Endodermal cell (in vitro differentiated cells): Measurements from ENCODE around the gene COL27A1. TPM values are rescaled to one million over a fixed set of nuclear protein-coding genes. Genes with fewer than 3 reads are reported as not detected.

ENCODE experiments used
- DNase-seq: peaks from one replicate; pipeline ENCODE4 v3.0.0-alpha.2; 2017
- H3K27ac ChIP-seq: 2 replicates; pipeline ENCODE4 v1.5.1; 2013; ENCODE audit warnings: mild to moderate bottlenecking, low read depth, low read length, moderate library complexity
- H3K27me3 ChIP-seq: 2 replicates; pipeline ENCODE4 v1.6.1; 2013; ENCODE audit warnings: mild to moderate bottlenecking, low read length, moderate library complexity; ENCODE audit not compliant: insufficient read depth, control insufficient read depth, poor library complexity, severe bottlenecking
- H3K36me3 ChIP-seq: 2 replicates; pipeline ENCODE4 v1.7.0; 2013; ENCODE audit warnings: mild to moderate bottlenecking, low read length, moderate library complexity; ENCODE audit not compliant: control insufficient read depth, insufficient read depth
- H3K4me1 ChIP-seq: one replicate; pipeline ENCODE4 v1.7.0; 2013; ENCODE audit warnings: low read length; ENCODE audit not compliant: control insufficient read depth, insufficient read depth
- H3K4me3 ChIP-seq: 2 replicates; pipeline ENCODE4 v1.5.1; 2013; ENCODE audit warnings: mild to moderate bottlenecking, low read length, moderate library complexity
- H3K9ac ChIP-seq: 2 replicates; pipeline ENCODE4 v1.6.1; 2013; ENCODE audit warnings: mild to moderate bottlenecking, low read length, moderate library complexity; ENCODE audit not compliant: poor library complexity, severe bottlenecking; ENCODE audit errors: extremely low read depth
- H3K9me3 ChIP-seq: 2 replicates; pipeline ENCODE4 v1.6.1; 2013; ENCODE audit warnings: mild to moderate bottlenecking, low read length, moderate library complexity; ENCODE audit not compliant: control insufficient read depth
- H3K27ac Mint-ChIP-seq: 2 replicates; pipeline ENCODE4 v1.8.0; 2020; ENCODE audit warnings: mixed read lengths
- H3K27me3 Mint-ChIP-seq: 2 replicates; pipeline ENCODE4 v1.8.0; 2021; ENCODE audit warnings: mild to moderate bottlenecking, mixed read lengths; ENCODE audit not compliant: insufficient read depth
- H3K36me3 Mint-ChIP-seq: 2 replicates; pipeline ENCODE4 v1.8.0; 2020; ENCODE audit warnings: low read depth, mixed read lengths
- H3K4me1 Mint-ChIP-seq: 2 replicates; pipeline ENCODE4 v1.8.0; 2020; ENCODE audit warnings: mixed read lengths
- H3K4me3 Mint-ChIP-seq: 2 replicates; pipeline ENCODE4 v1.8.0; 2020; ENCODE audit warnings: mild to moderate bottlenecking, moderate library complexity, mixed read lengths
- H3K9me3 Mint-ChIP-seq: 2 replicates; pipeline ENCODE4 v1.8.0; 2020; ENCODE audit warnings: mild to moderate bottlenecking, mixed read lengths
- CTCF ChIP-seq: fragments of 200-600 bp; sonication (generic); conservative IDR thresholded peaks from 2 replicates; pipeline ENCODE4 v1.5.0; 2021; ENCODE audit warnings: antibody characterized with exemption, mild to moderate bottlenecking
- WGBS, 2 experiments: methylation state at CpG; one replicate each; pipeline versions ENCODE4 v1.1.5 to v1.1.7; 2013; ENCODE audit warnings: missing lambda C conversion rate in 2 of 2, mixed read lengths in 1 of 2; ENCODE audit not compliant: insufficient coverage in 1 of 2, insufficient read length in 1 of 2; 5-methylcytosine and 5-hydroxymethylcytosine counted together
- total RNA-seq, 2 donors: library from RNA; stranded (reverse); fragmentation: NEBNext Ultra II Directional in 1 of 2; extraction: Animal tissue kit (Norgen Biotek cat#: 25700) in 1 of 2; gene quantifications; 2 replicates in 1 of 2; 3 replicates in 1 of 2; pipeline ENCODE4 v1.2.1, GENCODE V29; 2021

Gene COL27A1
- total RNA-seq, 2 donors from 2014 or later: 43.8 to 69.5 TPM

GRCh38 chr9:114130141-114130540 lies 25.2 kb upstream of the COL27A1 start:
- Histone ChIP-seq H3K27me3 (no peaks in the 10 kb centered on the region), H3K9me3 (no peaks in the 10 kb centered on the region), H3K9ac (no peak overlapping the region), H3K4me1 (no peaks in the 10 kb centered on the region), H3K36me3 (no peaks in the 10 kb centered on the region), H3K27ac (no peak overlapping the region), H3K4me3 (no peak overlapping the region)
- no peaks in the 10 kb centered on the region for H3K9me3 Mint-ChIP-seq
- H3K4me1 Mint-ChIP-seq: peaks cover 10% of the 10 kb centered on the region
- H3K36me3 Mint-ChIP-seq: no peaks in the 10 kb centered on the region
- no peak for DNase-seq
- peaks cover 12% of the 10 kb centered on the region for H3K27me3 Mint-ChIP-seq
- TF ChIP-seq CTCF: no peak
- no peak overlapping the region for H3K27ac Mint-ChIP-seq
- 83% methylated on average over 7 of the region's 7 CpGs; no CpG with 5 or more reads in 1 of the 2 experiments for WGBS, 2 experiments
- H3K4me3 Mint-ChIP-seq: no peak overlapping the region

- no peaks in the 10 kb centered on the region for H3K9me3 Mint-ChIP-seq
- H3K27me3 Mint-ChIP-seq: peaks cover 16% of the 10 kb centered on the region
- no peaks in the 10 kb centered on the region for H3K36me3 Mint-ChIP-seq
- no peak overlapping the region for H3K27ac Mint-ChIP-seq
- Histone ChIP-seq H3K9me3 (no peaks in the 10 kb centered on the region), H3K9ac (no peak overlapping the region), H3K4me1 (no peaks in the 10 kb centered on the region), H3K27me3 (no peaks in the 10 kb centered on the region), H3K27ac (no peak overlapping the region), H3K4me3 (no peak overlapping the region), H3K36me3 (no peaks in the 10 kb centered on the region)
- WGBS, 2 experiments: 82 to 95% methylated on average over 1 to 4 of the region's 4 CpGs
- peaks cover 6% of the 10 kb centered on the region for H3K4me1 Mint-ChIP-seq
- no peak overlapping the region for H3K4me3 Mint-ChIP-seq
- DNase-seq: no peak
- TF ChIP-seq CTCF: no peak
Observed at GRCh38 chr9:114130624-114131277, 24.6 kb upstream of the COL27A1 start.

- TF ChIP-seq CTCF: no peak
- Histone ChIP-seq H3K27me3 (no peaks in the 10 kb centered on the region), H3K27ac (no peak overlapping the region), H3K9me3 (no peaks in the 10 kb centered on the region), H3K36me3 (no peaks in the 10 kb centered on the region), H3K4me3 (no peak overlapping the region), H3K4me1 (no peaks in the 10 kb centered on the region), H3K9ac (no peak overlapping the region)
- Mint-ChIP-seq H3K4me3 (no peak overlapping the region), H3K9me3 (no peaks in the 10 kb centered on the region), H3K36me3 (no peaks in the 10 kb centered on the region), H3K27ac (no peak overlapping the region), H3K4me1 (peaks cover 3% of the 10 kb centered on the region), H3K27me3 (peaks cover 19% of the 10 kb centered on the region)
- WGBS, 2 experiments: 82 to 88% methylated on average over 5 to 9 of the region's 10 CpGs
- DNase-seq: no peak
Observed at GRCh38 chr9:114131808-114132549, 23.4 kb upstream of the COL27A1 start.
